Stimulated activated CD4-positive, alpha-beta T cell treated with anti-CD3 and anti-CD28 coated beads, TNF-alpha, amount 100 ng/mL, for 4 hours (primary cell): ENCODE results near the gene GID8.

ENCODE experiments used
- DNase-seq, 3 experiments: peaks; one replicate each; pipeline ENCODE4 v3.0.0-alpha.2; 2020; ENCODE audit warnings: low read depth in 3 of 3

The GID8 gene

DNA sequence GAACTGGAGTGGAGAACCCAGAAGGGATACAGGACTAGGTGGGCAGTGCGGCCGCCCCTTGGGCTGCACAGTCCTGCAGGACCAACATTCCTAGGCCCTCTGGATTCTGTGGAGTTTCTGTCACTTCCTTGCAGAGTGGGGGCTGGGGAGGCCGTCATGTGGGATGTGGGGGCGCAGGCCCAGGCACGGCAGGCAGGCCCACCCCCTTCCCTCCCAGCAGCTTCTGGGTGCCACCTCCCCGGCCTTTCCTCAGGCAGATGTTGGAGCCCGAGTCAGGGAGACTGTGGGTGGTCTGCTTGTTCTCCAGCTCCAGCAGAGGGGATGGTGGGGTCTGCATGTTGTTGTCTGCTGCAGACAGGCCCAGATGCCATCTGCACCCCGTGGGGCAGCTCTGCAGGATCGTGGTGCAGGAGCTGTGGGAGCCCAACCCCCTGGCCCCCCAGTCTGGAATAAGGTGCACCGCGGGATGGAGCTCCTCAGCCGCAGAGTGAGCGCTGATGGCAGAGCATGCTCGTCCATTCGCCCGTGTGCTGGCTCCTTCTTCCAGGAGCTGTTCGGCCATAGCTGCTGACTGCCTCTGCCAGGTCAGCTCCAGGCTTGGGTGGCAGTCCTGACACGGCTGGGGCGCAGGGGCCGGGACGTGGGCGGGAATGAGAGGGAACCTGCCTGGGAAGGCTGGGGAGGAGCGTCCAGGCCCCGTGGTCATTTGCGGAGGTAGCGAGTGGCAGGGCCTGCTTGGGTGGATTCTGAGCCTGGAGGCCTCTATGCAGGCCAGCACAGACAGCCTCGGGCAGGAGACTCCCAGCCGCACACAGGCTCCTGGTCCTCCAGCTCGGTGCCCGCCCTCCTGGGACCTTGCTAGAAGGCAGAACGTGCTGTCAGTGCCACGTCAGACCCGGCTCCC, 32.6 kb downstream of the GID8 start:
- DNase-seq, result no peak

DNA sequence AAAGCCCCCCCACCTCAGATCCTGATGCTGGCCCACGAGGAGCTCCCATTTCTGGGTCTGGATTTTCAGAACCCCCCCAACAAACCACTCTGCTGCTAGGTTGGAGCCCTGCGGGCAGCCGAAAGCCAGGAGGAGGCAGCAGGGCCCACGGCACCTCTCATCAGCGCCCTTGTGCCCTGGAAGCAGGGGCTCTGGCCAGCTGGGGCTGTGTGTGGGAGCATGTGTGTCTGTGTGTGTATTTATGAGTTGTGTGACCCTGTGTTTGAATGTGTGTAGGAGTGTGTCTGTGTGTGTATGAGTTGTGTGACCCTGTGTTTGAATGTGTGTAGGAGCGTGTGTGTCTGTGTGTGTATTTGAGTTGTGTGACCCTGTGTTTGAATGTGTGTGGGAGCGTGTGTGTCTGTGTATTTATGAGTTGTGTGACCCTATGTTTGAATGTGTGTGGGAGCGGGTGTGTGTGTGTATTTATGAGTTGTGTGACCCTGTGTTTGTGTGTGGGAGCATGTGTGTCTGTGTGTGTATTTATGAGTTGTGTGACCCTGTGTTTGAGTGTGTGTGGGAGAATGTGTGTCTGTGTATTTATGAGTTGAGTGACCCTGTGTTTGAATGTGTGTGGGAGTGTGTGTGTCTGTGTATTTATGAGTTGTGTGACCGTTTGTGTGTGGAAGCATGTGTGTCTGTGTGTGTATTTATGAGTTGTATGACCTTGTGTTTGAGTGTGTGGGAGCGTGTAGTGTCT, 33.4 kb downstream of the GID8 start:
- no peak for DNase-seq

GRCh38 chr20:62971950-62972844, 34.2 kb downstream of the GID8 start:
- peak; percentile 73 to 74 (median 73) for DNase-seq

DNA sequence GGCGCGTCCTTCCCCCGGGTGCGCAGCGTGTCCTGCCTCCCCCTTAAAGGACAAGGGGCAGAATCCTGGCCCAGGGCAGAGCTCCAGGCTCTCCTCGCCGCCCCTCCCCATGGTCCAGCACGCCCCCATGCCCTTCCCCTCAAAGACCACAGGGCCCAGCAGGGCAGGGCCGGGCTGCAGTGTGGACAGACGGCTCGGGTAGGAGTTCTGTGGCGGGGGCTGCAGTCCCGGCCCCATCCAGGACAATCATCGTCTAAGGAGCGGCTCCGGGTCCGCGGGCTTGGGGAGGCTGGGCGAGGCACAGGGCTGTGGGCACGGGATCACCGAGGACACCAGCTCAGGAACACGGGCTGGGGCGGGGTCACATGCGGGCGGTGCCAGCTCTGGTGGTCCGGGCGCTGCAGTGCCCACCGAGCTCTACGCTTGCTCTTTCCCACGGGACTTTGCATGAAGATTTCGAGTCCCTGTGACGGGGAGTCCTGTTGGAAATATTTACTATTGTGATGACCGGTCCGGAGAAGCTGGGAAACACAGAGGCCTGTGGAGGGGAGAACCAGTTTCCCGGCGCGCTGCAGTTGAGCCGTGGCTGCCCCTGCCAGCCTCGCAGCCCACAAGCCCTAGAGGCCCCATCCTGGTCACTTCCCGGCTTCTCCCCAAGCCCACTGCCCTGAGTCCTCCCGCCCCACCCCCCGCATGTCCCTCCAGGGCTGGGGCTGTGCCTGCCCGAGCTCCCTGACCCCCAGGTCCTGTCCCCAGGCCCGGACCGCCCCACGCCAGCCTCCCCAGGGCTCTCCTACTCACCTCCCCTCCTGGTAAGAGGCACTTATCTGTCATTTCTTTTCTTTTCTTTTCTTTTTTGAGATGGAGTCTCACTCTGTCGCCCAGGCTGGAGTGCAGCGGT, 35.1 kb downstream of the GID8 start:
- DNase-seq, result no peak

- no peak for DNase-seq
Measured at GRCh38 chr20:62975251-62975760, 37.4 kb downstream of the GID8 start.

- DNase-seq, result no peak
Measured at GRCh38 chr20:62975812-62976508, 38.0 kb downstream of the GID8 start.

DNA sequence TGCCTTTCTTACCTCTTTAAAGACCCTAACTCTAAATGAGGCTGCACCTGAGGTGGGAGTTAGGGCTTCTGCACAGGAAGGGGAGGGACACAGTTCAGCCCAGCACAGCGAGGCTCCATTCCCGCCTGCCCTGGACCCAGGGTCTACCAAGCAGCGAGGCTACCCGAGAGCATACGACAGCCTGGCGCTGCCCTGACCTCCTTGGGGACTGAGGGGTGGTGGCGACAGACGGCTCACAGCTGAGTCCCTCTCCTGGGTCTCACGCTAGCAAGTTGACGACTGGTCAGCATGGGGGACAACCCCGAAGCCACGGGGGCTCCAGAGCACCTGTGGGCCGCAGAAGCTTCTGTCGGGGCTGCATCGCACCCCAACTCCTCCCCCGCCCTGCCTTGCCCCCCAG, 38.9 kb downstream of the GID8 start:
- no peak for DNase-seq

- peak; percentile 53 to 78 (median 74) for DNase-seq
Measured at GRCh38 chr20:62977613-62978560, 39.9 kb downstream of the GID8 start.

GRCh38 chr20:62978561-62978943, 40.6 kb downstream of the GID8 start:
- no peak for DNase-seq

- DNase-seq, result no peak
Measured at GRCh38 chr20:62979310-62979709, 41.4 kb downstream of the GID8 start.

DNA sequence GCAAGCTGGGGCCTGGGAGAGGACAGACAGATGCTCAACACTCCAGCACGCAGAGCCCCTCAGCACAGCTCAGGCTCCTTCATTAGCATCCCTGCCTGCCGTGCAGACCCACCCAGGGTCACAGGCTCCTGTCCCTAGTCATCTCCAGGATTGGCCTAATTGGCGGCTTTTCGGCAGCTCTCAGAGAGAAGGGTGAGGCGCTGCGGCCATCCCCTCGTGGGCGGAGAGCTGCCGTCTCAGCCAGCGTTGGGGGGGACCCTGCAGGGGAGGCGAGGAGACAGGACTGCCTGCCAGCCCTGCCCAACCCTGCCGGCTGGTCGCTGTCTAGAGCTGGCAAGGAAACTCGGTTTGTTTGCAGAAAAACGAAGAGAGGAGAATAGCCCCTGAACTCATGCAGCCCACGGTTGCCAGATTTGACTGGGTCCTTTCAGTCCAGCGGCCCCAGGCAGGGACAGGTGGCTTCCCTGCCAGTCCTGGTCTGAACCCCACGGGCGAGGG, 42.0 kb downstream of the GID8 start:
- no peak for DNase-seq

DNA sequence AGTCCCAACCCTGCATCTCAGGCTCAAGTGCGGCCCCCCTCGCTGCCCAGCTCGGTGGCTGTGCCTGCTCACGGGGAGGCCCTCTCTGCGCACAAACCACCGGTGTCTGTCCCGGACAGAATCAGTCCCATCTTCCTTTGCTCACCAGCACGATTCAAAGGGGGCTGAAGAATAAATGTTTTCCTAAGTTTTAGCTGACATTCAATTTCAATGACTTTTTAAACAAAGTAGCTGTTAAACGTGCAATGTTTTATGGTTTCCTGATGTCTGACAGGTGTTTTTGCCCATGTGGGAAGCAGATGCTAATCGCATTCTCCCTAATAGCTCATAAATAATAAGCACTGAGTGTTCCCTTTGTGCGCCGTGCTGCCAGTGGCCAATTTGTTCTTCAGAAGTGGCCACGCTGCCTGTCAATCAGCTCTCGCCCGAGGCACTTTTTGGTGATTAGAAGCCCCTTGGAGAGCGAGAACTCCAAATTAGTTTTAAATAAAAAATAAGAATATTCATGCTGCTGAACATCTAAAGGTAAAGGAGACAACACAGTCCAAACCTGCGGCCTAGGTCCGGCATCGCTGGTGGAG, 42.5 kb downstream of the GID8 start:
- DNase-seq, result no peak

DNA sequence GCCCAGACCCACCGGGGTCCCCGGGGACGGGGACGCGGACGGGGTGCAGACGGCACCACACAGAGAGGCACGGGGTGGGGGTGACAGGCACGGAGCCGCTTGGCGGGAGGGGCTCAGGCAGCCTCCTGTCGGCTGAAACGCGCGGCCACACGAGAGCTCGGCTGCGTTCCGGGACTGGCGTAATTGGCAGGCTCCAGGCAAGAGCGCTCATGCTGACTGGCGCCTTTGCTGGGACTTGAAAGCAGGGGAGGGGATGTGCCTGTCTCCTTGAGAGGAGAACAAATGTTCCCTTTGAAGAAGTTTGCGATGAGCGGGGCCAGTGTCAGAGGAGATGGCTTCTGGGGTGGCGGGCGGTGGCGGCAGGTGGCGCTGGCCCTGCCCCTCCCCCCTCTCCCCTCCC, 43.0 kb downstream of the GID8 start:
- peak in 1 of 3 experiments; percentile 13 for DNase-seq

DNA sequence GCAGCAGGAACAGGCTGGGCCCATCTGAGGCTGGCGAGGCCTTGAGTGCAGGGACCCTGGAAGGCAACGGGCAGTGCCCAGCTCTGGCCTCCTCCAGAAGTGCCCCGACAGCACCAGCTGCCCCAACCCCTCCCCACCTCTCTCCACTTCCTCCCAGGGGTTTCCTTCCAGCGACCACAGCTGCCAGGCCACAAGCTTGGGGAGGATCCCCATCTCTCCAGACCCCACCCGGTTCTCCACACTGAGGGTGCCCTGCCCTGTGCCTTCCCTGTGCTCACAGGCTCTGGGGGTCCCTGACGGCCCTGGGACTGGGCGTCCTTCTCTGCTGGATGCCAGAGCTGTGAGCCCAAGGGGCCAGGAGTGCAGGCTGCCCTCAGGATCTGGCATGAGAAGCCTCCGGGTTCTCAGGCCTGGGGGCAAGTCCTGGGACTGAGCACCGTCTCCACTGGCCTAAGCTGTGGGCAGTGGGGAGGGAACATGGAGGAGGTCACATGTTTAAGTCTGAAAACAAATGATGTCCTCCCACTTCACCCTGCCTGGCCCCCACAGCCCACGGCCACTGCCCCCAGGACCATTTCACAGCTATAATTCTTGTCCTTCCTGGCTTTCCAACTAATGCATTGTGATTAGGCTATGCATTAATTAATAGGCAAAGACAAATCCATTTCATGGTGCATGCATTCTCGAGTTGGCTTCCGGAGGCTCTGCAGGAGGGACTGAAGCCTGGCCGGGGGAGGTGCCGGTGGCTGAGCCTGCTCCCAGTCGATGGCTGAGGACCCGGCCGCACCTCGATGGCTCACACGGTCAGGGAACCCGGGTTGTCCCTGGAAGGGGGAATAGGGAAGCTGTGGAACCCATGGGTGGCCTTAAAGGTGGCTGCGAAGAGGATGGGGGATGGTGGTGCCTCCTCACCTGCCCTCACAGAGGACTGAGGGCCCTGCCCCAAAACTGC, 44.5 kb downstream of the GID8 start:
- DNase-seq, result no peak

GRCh38 chr20:62983210-62983609, 45.3 kb downstream of the GID8 start:
- no peak for DNase-seq

- DNase-seq, result no peak
Measured at GRCh38 chr20:62984666-62985443, 46.9 kb downstream of the GID8 start.

GRCh38 chr20:62985444-62985778, 47.5 kb downstream of the GID8 start:
- DNase-seq, result no peak
